Stimulated activated CD8-positive, alpha-beta memory T cell treated with anti-CD3 and anti-CD28 coated beads, Interleukin-2, amount 100 ng/mL, for 1 hour (primary cell): ENCODE results near the gene BRINP1.

ENCODE experiments used
- DNase-seq, 2 donors: peaks; one replicate each; pipeline ENCODE4 v3.0.0-alpha.2; 2020; ENCODE audit warnings: low read depth in 2 of 2

BRINP1 gene

GRCh38 chr9:119126040-119126439, 243.2 kb downstream of the BRINP1 start:
- DNase-seq, result no peak

GRCh38 chr9:119121899-119122298, 247.3 kb downstream of the BRINP1 start:
- no peak for DNase-seq

GRCh38 chr9:119117409-119117808, 251.8 kb downstream of the BRINP1 start:
- DNase-seq, result no peak
